SK-N-SH (cell line): Measurements from ENCODE around the gene FAM20B. TPM values are rescaled to one million over a fixed set of nuclear protein-coding genes. Genes with fewer than 3 reads are reported as not detected.
A peak's percentile ranks its signal among the peaks of the same experiment; 100 is the strongest.
"Not testable (repeated sequence)": the region's sequence is repeated elsewhere in the genome, so short reads cannot be mapped to it uniquely, and the experiment has no call there.

ENCODE experiments used
- CTCF ChIA-PET: fragments of 300-600, 350-600 bp; formaldehyde crosslinking; extraction: SDS; loops from one replicate; lab custom pipeline; 2021; lab: Yijun Ruan, JAX
- POLR2A ChIA-PET: fragments of 350-600 bp; sonication (Branson Sonifier 250); formaldehyde crosslinking; extraction: SDS; loops from one replicate; lab custom pipeline; 2020; ENCODE audit warnings: antibody characterized with exemption, inconsistent platforms; lab: Yijun Ruan, JAX
- DNase-seq: peaks from one replicate; pipeline ENCODE4 v3.0.0; 2012
- H2AFZ ChIP-seq: fragments of 200-600 bp; sonication (generic); 2 replicates; pipeline ENCODE4 v1.8.1; 2016; ENCODE audit warnings: antibody characterized with exemption, mild to moderate bottlenecking, low read depth
- H3F3A ChIP-seq: fragments of 200-600 bp; sonication (generic); replicated peaks from 2 replicates; pipeline ENCODE3; 2016; ENCODE audit warnings: antibody characterized with exemption, mild to moderate bottlenecking; ENCODE audit not compliant: insufficient read depth
- H3K27ac ChIP-seq, 2 experiments: fragments of 200-500 bp in 1 of 2; fragments of 200-600 bp in 1 of 2; sonication (Bioruptor generic) in 1 of 2; sonication (generic), shearing (Covaris generic) in 1 of 2; 2 replicates each; pipeline versions ENCODE4 v1.5.1 to v1.6.1; 2014 to 2016; ENCODE audit warnings: low read depth in 2 of 2, inconsistent platforms in 1 of 2, low read length in 1 of 2, mild to moderate bottlenecking in 1 of 2, mixed read lengths in 1 of 2
- H3K27me3 ChIP-seq: fragments of 200-600 bp; sonication (generic), shearing (Covaris generic); 2 replicates; pipeline ENCODE4 v1.6.1; 2016; ENCODE audit warnings: mixed run types; ENCODE audit not compliant: insufficient read depth
- H3K36me3 ChIP-seq, 2 experiments: fragments of 200-500 bp in 1 of 2; fragments of 200-600 bp in 1 of 2; sonication (Bioruptor generic) in 1 of 2; sonication (generic) in 1 of 2; replicated peaks in 1 of 2; 2 replicates each; pipeline versions ENCODE3 to v1.5.1; 2014 to 2016; ENCODE audit warnings: low read length in 1 of 2, mild to moderate bottlenecking in 1 of 2; ENCODE audit not compliant: insufficient read depth in 2 of 2, control insufficient read depth in 1 of 2
- H3K4me1 ChIP-seq, 2 experiments: fragments of 200-500 bp in 1 of 2; fragments of 200-600 bp in 1 of 2; sonication (Bioruptor generic) in 1 of 2; sonication (generic), shearing (Covaris generic) in 1 of 2; 2 replicates each; pipeline versions ENCODE4 v1.5.1 to v1.6.1; 2014 to 2016; ENCODE audit warnings: low read depth in 1 of 2, low read length in 1 of 2, mixed run types in 1 of 2; ENCODE audit not compliant: insufficient read depth in 2 of 2, control insufficient read depth in 1 of 2
- H3K4me2 ChIP-seq: fragments of 200-600 bp; sonication (generic), shearing (Covaris generic); 2 replicates; pipeline ENCODE4 v1.6.1; 2017; ENCODE audit warnings: mixed run types
- H3K4me3 ChIP-seq, 2 experiments: fragments of 200-500 bp in 1 of 2; fragments of 200-600 bp in 1 of 2; sonication (Bioruptor generic) in 1 of 2; sonication (generic), shearing (Covaris generic) in 1 of 2; 2 replicates each; pipeline versions ENCODE4 v1.5.1 to v1.8.1; 2014 to 2016; ENCODE audit warnings: low read depth in 2 of 2, inconsistent platforms in 1 of 2, low read length in 1 of 2, mild to moderate bottlenecking in 1 of 2, mixed read lengths in 1 of 2, moderate library complexity in 1 of 2
- H3K79me2 ChIP-seq: fragments of 200-600 bp; sonication (generic); 2 replicates; pipeline ENCODE4 v1.8.1; 2017; ENCODE audit warnings: mild to moderate bottlenecking; ENCODE audit not compliant: insufficient read depth
- H3K9ac ChIP-seq: fragments of 200-600 bp; sonication (generic); 2 replicates; pipeline ENCODE4 v1.6.1; 2017; ENCODE audit warnings: mixed run types
- H3K9me2 ChIP-seq: fragments of 200-600 bp; sonication (generic); 2 replicates; pipeline ENCODE4 v1.6.1; 2017; ENCODE audit warnings: mixed run types
- H3K9me3 ChIP-seq: fragments of 200-600 bp; sonication (generic); 2 replicates; pipeline ENCODE4 v1.6.1; 2017; ENCODE audit warnings: mixed run types, mild to moderate bottlenecking, moderate library complexity
- H4K20me1 ChIP-seq: fragments of 200-600 bp; sonication (generic); 2 replicates; pipeline ENCODE4 v1.6.1; 2017; ENCODE audit warnings: mild to moderate bottlenecking, mixed run types; ENCODE audit not compliant: insufficient read depth
- CHD2 ChIP-seq: fragments of 150-350 bp; IDR thresholded peaks from 2 replicates; pipeline ENCODE4 v1.6.1; 2018; ENCODE audit warnings: low read length; ENCODE audit not compliant: partially characterized antibody
- EP300 ChIP-seq, 2 experiments: IDR thresholded peaks; 2 replicates each; pipeline versions ENCODE4 v1.4.0 to v1.6.1; 2012; ENCODE audit warnings: borderline replicate concordance in 1 of 2, low read depth in 1 of 2, low read length in 1 of 2
- FOXJ3 ChIP-seq: sonication (generic); formaldehyde crosslinking; IDR thresholded peaks from 2 replicates; pipeline ENCODE4 v1.5.1; 2020; ENCODE audit warnings: mild to moderate bottlenecking, missing genetic modification reagents
- FOXM1 ChIP-seq: IDR thresholded peaks from 2 replicates; pipeline ENCODE4 v1.4.0; 2012; ENCODE audit warnings: low read depth, mild to moderate bottlenecking
- GABPA ChIP-seq: IDR thresholded peaks from 2 replicates; pipeline ENCODE4 v1.4.0; 2012; ENCODE audit warnings: low read depth, mild to moderate bottlenecking
- GATA2 ChIP-seq: sonication (generic); formaldehyde crosslinking; IDR thresholded peaks from 2 replicates; pipeline ENCODE4 v1.5.0; 2020; ENCODE audit warnings: mild to moderate bottlenecking, missing genetic modification reagents
- MAX ChIP-seq: IDR thresholded peaks from 2 replicates; pipeline ENCODE4 v1.4.0; 2012; ENCODE audit warnings: low read depth
- MEF2A ChIP-seq: IDR thresholded peaks from 2 replicates; pipeline ENCODE4 v1.4.0; 2012; ENCODE audit warnings: low read depth, borderline replicate concordance
- MXI1 ChIP-seq: IDR thresholded peaks from 2 replicates; pipeline ENCODE4 v1.6.1; 2012; ENCODE audit warnings: mild to moderate bottlenecking, low read depth, low read length, improper control_type of control experiment
- NFIC ChIP-seq: IDR thresholded peaks from 2 replicates; pipeline ENCODE4 v1.4.0; 2012; ENCODE audit warnings: borderline replicate concordance
- PBX3 ChIP-seq: IDR thresholded peaks from 2 replicates; pipeline ENCODE4; 2012
- TAF1 ChIP-seq: IDR thresholded peaks from 2 replicates; pipeline ENCODE4 v1.6.1; 2012; ENCODE audit warnings: low read depth, mild to moderate bottlenecking, low read length, moderate library complexity, borderline replicate concordance
- USF1 ChIP-seq: IDR thresholded peaks from 2 replicates; pipeline ENCODE4 v1.4.0; 2012; ENCODE audit warnings: low read depth, borderline replicate concordance
- WGBS: methylation state at CpG from one replicate; pipeline ENCODE4 v1.1.6; 2017; ENCODE audit warnings: low lambda C conversion rate; 5-methylcytosine and 5-hydroxymethylcytosine counted together
- polyA plus RNA-seq, 3 experiments: library from polyadenylated mRNA; depleted of rRNA; stranded (reverse); fragments of >200 nt; gene quantifications; 2 replicates each; pipeline ENCODE4 v1.2.3, GENCODE V29; 2012
- TF ChIP-seq, protein P1 (sequence below): fragments of 150-350 bp; IDR thresholded peaks from 2 replicates; pipeline ENCODE4 v1.6.1; 2016; ENCODE audit warnings: mild to moderate bottlenecking, low read depth, low read length
- TF ChIP-seq, protein P2 (sequence below): IDR thresholded peaks from 2 replicates; pipeline ENCODE4 v1.6.1; 2012; ENCODE audit warnings: mild to moderate bottlenecking, low read depth, low read length, moderate library complexity

The FAM20B gene
- polyA plus RNA-seq, 1 of the 3 experiments (the other 2 are of a cell fraction): 14.9 TPM

GRCh38 chr1:179001451-179001850 lies 24.2 kb upstream of the FAM20B start:
- H3K79me2 ChIP-seq: no peaks in the 10 kb centered on the region
- H3K27me3 ChIP-seq: no peaks in the 10 kb centered on the region
- H3F3A ChIP-seq: no peaks in the 10 kb centered on the region
- no peak overlapping the region for H3K4me2 ChIP-seq
- no peaks in the 10 kb centered on the region for H3K9me3 ChIP-seq
- no peaks in the 10 kb centered on the region for H3K36me3 ChIP-seq
- 100% methylated on average over 1 of the region's 1 CpG for WGBS
- H3K9ac ChIP-seq: no peak overlapping the region
- TF ChIP-seq GABPA: no peak
- TF ChIP-seq, protein P1, sequence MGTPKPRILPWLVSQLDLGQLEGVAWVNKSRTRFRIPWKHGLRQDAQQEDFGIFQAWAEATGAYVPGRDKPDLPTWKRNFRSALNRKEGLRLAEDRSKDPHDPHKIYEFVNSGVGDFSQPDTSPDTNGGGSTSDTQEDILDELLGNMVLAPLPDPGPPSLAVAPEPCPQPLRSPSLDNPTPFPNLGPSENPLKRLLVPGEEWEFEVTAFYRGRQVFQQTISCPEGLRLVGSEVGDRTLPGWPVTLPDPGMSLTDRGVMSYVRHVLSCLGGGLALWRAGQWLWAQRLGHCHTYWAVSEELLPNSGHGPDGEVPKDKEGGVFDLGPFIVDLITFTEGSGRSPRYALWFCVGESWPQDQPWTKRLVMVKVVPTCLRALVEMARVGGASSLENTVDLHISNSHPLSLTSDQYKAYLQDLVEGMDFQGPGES: no peak
- no peak for TF ChIP-seq EP300 (IDR thresholded peaks at IDR 0.05; ENCODE audit: borderline replicate concordance in 1 of 2, low read depth in 1 of 2, low read length in 1 of 2)
- TF ChIP-seq NFIC: no peak
- no peak for TF ChIP-seq MEF2A
- TF ChIP-seq, protein P2, sequence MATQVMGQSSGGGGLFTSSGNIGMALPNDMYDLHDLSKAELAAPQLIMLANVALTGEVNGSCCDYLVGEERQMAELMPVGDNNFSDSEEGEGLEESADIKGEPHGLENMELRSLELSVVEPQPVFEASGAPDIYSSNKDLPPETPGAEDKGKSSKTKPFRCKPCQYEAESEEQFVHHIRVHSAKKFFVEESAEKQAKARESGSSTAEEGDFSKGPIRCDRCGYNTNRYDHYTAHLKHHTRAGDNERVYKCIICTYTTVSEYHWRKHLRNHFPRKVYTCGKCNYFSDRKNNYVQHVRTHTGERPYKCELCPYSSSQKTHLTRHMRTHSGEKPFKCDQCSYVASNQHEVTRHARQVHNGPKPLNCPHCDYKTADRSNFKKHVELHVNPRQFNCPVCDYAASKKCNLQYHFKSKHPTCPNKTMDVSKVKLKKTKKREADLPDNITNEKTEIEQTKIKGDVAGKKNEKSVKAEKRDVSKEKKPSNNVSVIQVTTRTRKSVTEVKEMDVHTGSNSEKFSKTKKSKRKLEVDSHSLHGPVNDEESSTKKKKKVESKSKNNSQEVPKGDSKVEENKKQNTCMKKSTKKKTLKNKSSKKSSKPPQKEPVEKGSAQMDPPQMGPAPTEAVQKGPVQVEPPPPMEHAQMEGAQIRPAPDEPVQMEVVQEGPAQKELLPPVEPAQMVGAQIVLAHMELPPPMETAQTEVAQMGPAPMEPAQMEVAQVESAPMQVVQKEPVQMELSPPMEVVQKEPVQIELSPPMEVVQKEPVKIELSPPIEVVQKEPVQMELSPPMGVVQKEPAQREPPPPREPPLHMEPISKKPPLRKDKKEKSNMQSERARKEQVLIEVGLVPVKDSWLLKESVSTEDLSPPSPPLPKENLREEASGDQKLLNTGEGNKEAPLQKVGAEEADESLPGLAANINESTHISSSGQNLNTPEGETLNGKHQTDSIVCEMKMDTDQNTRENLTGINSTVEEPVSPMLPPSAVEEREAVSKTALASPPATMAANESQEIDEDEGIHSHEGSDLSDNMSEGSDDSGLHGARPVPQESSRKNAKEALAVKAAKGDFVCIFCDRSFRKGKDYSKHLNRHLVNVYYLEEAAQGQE: no peak
- no peak for TF ChIP-seq PBX3
- TF ChIP-seq GATA2 (CRISPR knock-in tag): no peak
- no peak for TF ChIP-seq FOXM1
- no peak for TF ChIP-seq CHD2
- no peak for TF ChIP-seq USF1
- TF ChIP-seq TAF1: no peak
- TF ChIP-seq MAX: no peak
- TF ChIP-seq FOXJ3 (CRISPR knock-in tag): no peak
- no peak for TF ChIP-seq MXI1
- no peak overlapping the region for H2AFZ ChIP-seq
- no peak overlapping the region for H3K27ac ChIP-seq
- POLR2A ChIA-PET: no interaction called here
- H3K4me1 ChIP-seq: peaks cover 0 to 2% of the 10 kb centered on the region in 2 experiments; a peak in 1 of 4 replicates
- no peak for DNase-seq
- CTCF ChIA-PET: interaction anchor here (0.9 to 5.4 kb wide), 14 partner anchors 19 to 487 kb away, joined by 3 to 128 read pairs (median 7); no protein-coding TSS in a partner anchor
- no peaks in the 10 kb centered on the region for H3K9me2 ChIP-seq
- no peak overlapping the region for H3K4me3 ChIP-seq
- no peaks in the 10 kb centered on the region for H4K20me1 ChIP-seq

DNA sequence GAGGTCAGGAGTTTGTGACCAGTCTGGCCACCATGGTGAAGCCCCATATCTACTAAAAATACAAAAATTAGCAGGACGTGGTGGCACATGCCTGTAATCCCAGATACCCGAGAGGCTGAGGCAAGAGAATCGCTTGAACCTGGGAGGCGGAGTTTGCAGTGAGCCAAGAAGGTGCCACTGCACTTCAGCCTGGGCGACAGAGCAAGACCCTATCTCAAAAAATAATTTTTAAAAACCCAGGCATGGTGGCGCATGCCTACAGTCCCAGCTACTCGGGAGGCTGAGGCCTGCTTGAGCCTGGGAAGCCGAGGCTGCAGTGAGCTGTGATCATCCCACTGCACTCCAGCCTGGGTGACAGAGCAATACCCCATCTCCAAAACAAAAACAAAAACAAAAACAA lies 23.6 kb upstream of the FAM20B start:
- ChIA-PET POLR2A (interaction anchor here (0.5 to 1.2 kb wide), 2 partner anchors 30 to 459 kb away, joined by 3 to 6 read pairs; no protein-coding TSS in a partner anchor), CTCF (interaction anchor here (0.5 to 5.4 kb wide), 74 partner anchors 9 to 809 kb away, joined by 3 to 128 read pairs (median 5); partner anchors contain the start of gene ANGPTL1)
- not testable (repeated sequence) for H3K27ac ChIP-seq, H3K4me3 ChIP-seq, H4K20me1 ChIP-seq, DNase-seq, H3K4me1 ChIP-seq, H3K9ac ChIP-seq, H3K9me2 ChIP-seq, H3K36me3 ChIP-seq, H3K9me3 ChIP-seq, H3K27me3 ChIP-seq, H3F3A ChIP-seq, H3K79me2 ChIP-seq, H3K4me2 ChIP-seq
- peak overlapping the region; percentile 90; the same call in 1 of the 2 replicates for H2AFZ ChIP-seq
- 91% methylated on average over 8 of the region's 8 CpGs for WGBS
